IMR-90 (cell line): ENCODE results near the gene XPNPEP2. TPM values are rescaled to one million over a fixed set of nuclear protein-coding genes. Genes with fewer than 3 reads are reported as not detected.

Experiments used
- ATAC-seq: fragments of 200-7000 bp; cut with Tn5 transposase; 2 replicates; pipeline ENCODE4 v1.9.1; 2020; ENCODE audit warnings: low read depth, mild to moderate bottlenecking, moderate library complexity
- BruUV-seq: library from RNA; stranded (reverse); fragments of 400-500 nt; replicated peaks from 2 replicates; lab custom pipeline; 2021; lab: Mats Ljungman, UMichigan
- CTCF ChIA-PET: fragments of 300-600 bp; formaldehyde crosslinking; extraction: SDS; loops from one replicate; lab custom pipeline; 2021; ENCODE audit warnings: antibody characterized with exemption; lab: Yijun Ruan, JAX
- POLR2A ChIA-PET: fragments of 300-600 bp; sonication (Branson Sonifier 250); formaldehyde crosslinking; loops from one replicate; lab custom pipeline; 2022; ENCODE audit warnings: antibody characterized with exemption; ENCODE audit not compliant: unreplicated experiment; lab: Charles Lee
- DNase-seq: peaks from one replicate; pipeline ENCODE4 v3.0.0; 2013
- H2AFZ ChIP-seq: replicated peaks from 2 replicates; pipeline ENCODE3; 2013; ENCODE audit warnings: low read length, mild to moderate bottlenecking; ENCODE audit not compliant: poor library complexity
- H2AK5ac ChIP-seq: 2 replicates; pipeline ENCODE4 v1.6.1; 2013; ENCODE audit warnings: low read depth, low read length, inconsistent platforms
- H2AK9ac ChIP-seq: replicated peaks from 2 replicates; pipeline ENCODE3; 2013; ENCODE audit warnings: mild to moderate bottlenecking, low read depth, low read length, moderate library complexity; ENCODE audit not compliant: poor library complexity
- H2BK120ac ChIP-seq: 2 replicates; pipeline ENCODE4 v1.6.1; 2013; ENCODE audit warnings: low read depth, low read length, inconsistent platforms
- H2BK15ac ChIP-seq: 3 replicates; pipeline ENCODE4 v1.6.1; 2013; ENCODE audit warnings: low read depth, low read length, inconsistent platforms
- H2BK20ac ChIP-seq: 2 replicates; pipeline ENCODE4 v1.6.1; 2013; ENCODE audit warnings: low read depth, mild to moderate bottlenecking, inconsistent platforms, low read length, moderate library complexity
- H2BK5ac ChIP-seq: 2 replicates; pipeline ENCODE4 v1.6.1; 2013; ENCODE audit warnings: mild to moderate bottlenecking, low read depth, low read length, inconsistent platforms; ENCODE audit not compliant: poor library complexity, severe bottlenecking
- H3K14ac ChIP-seq: replicated peaks from 2 replicates; pipeline ENCODE4 v1.6.1; 2013; ENCODE audit warnings: low read depth, low read length, inconsistent platforms
- H3K18ac ChIP-seq: 2 replicates; pipeline ENCODE4 v1.6.1; 2013; ENCODE audit warnings: low read depth, low read length, control low read depth
- H3K23ac ChIP-seq: 2 replicates; pipeline ENCODE4 v1.6.1; 2013; ENCODE audit warnings: low read depth, low read length, inconsistent platforms
- H3K27ac ChIP-seq: 2 replicates; pipeline ENCODE4 v1.5.1; 2013; ENCODE audit warnings: mild to moderate bottlenecking, control low read depth, low read length; ENCODE audit not compliant: insufficient read depth
- H3K27me3 ChIP-seq: 2 replicates; pipeline ENCODE4 v1.6.1; 2013; ENCODE audit warnings: low read length; ENCODE audit not compliant: control insufficient read depth, insufficient read depth
- H3K36me3 ChIP-seq: 2 replicates; pipeline ENCODE4 v1.6.1; 2013; ENCODE audit warnings: low read length, mixed read lengths; ENCODE audit not compliant: control insufficient read depth, insufficient read depth
- H3K4ac ChIP-seq: 2 replicates; pipeline ENCODE4 v1.6.1; 2013; ENCODE audit warnings: low read depth, low read length, inconsistent platforms
- H3K4me1 ChIP-seq: 2 replicates; pipeline ENCODE4 v1.6.1; 2013; ENCODE audit warnings: low read length, mixed read lengths; ENCODE audit not compliant: control insufficient read depth, insufficient read depth
- H3K4me2 ChIP-seq: 2 replicates; pipeline ENCODE4 v1.6.1; 2013; ENCODE audit warnings: low read depth, mild to moderate bottlenecking, control low read depth, low read length, moderate library complexity
- H3K4me3 ChIP-seq: 2 replicates; pipeline ENCODE4 v1.5.1; 2013; ENCODE audit warnings: low read depth, mild to moderate bottlenecking, control low read depth, low read length, moderate library complexity; ENCODE audit not compliant: insufficient read depth
- H3K56ac ChIP-seq: 2 replicates; pipeline ENCODE4 v1.6.1; 2013; ENCODE audit warnings: low read length, inconsistent platforms; ENCODE audit not compliant: insufficient read depth; ENCODE audit errors: extremely low read depth
- H3K79me1 ChIP-seq, 2 experiments: 2 replicates each; pipeline ENCODE4 v1.6.1; 2013; ENCODE audit warnings: low read length in 2 of 2, inconsistent platforms in 1 of 2, low read depth in 1 of 2
- H3K9ac ChIP-seq: 2 replicates; pipeline ENCODE4 v1.6.1; 2013; ENCODE audit warnings: low read depth, low read length, control low read depth
- H3K9me1 ChIP-seq: 2 replicates; pipeline ENCODE4 v1.6.1; 2013; ENCODE audit warnings: low read length, inconsistent platforms; ENCODE audit not compliant: insufficient read depth
- H3K9me3 ChIP-seq: 2 replicates; pipeline ENCODE4 v1.6.1; 2013; ENCODE audit warnings: low read length; ENCODE audit not compliant: control insufficient read depth, insufficient read depth
- H4K20me1 ChIP-seq: 2 replicates; pipeline ENCODE4 v1.6.1; 2013; ENCODE audit warnings: low read length, inconsistent platforms; ENCODE audit not compliant: insufficient read depth
- H4K5ac ChIP-seq: 2 replicates; pipeline ENCODE4 v1.6.1; 2013; ENCODE audit warnings: mild to moderate bottlenecking, low read depth, low read length, control low read depth
- H4K8ac ChIP-seq, 2 experiments: 2 replicates each; pipeline ENCODE4 v1.6.1; 2013; ENCODE audit warnings: low read depth in 2 of 2, low read length in 2 of 2, control low read depth in 1 of 2, inconsistent platforms in 1 of 2
- H4K91ac ChIP-seq: 2 replicates; pipeline ENCODE4 v1.6.1; 2013; ENCODE audit warnings: low read depth, low read length, inconsistent platforms; ENCODE audit not compliant: insufficient read depth
- BHLHE40 ChIP-seq: fragments of 150-350 bp; IDR thresholded peaks from 2 replicates; pipeline ENCODE4 v1.6.1; 2016; ENCODE audit warnings: mild to moderate bottlenecking, low read depth, low read length
- CEBPB ChIP-seq: IDR thresholded peaks from 2 replicates; pipeline ENCODE4 v1.6.1; 2012; ENCODE audit warnings: low read depth, low read length, improper control_type of control experiment
- CHD1 ChIP-seq: IDR thresholded peaks from 2 replicates; pipeline ENCODE4 v1.6.1; 2012; ENCODE audit warnings: low read depth, low read length, improper control_type of control experiment
- FOS ChIP-seq: fragments of 150-350 bp; IDR thresholded peaks from 2 replicates; pipeline ENCODE4 v1.6.1; 2016; ENCODE audit warnings: low read depth, low read length
- MAFK ChIP-seq: IDR thresholded peaks from 2 replicates; pipeline ENCODE4 v1.6.1; 2012; ENCODE audit warnings: low read depth, low read length, improper control_type of control experiment
- MAZ ChIP-seq: IDR thresholded peaks from 2 replicates; pipeline ENCODE4 v1.6.1; 2012; ENCODE audit warnings: low read depth, mild to moderate bottlenecking, low read length, improper control_type of control experiment, moderate library complexity, borderline replicate concordance
- MXI1 ChIP-seq: IDR thresholded peaks from 2 replicates; pipeline ENCODE4 v1.6.1; 2012; ENCODE audit warnings: low read depth, mild to moderate bottlenecking, low read length, moderate library complexity, borderline replicate concordance
- NFE2L2 ChIP-seq: fragments of 150-350 bp; IDR thresholded peaks from 2 replicates; pipeline ENCODE4 v1.6.1; 2016; ENCODE audit warnings: low read depth, mild to moderate bottlenecking, low read length
- POLR2A ChIP-seq: IDR thresholded peaks from 2 replicates; pipeline ENCODE4 v1.6.1; 2012; ENCODE audit warnings: mild to moderate bottlenecking, low read depth, low read length
- RAD21 ChIP-seq: IDR thresholded peaks from 2 replicates; pipeline ENCODE4 v1.6.1; 2012; ENCODE audit warnings: low read length, improper control_type of control experiment
- RCOR1 ChIP-seq: IDR thresholded peaks from 2 replicates; pipeline ENCODE4 v1.6.1; 2012; ENCODE audit warnings: mild to moderate bottlenecking, low read length, improper control_type of control experiment; ENCODE audit not compliant: insufficient replicate concordance
- RFX5 ChIP-seq: IDR thresholded peaks from 2 replicates; pipeline ENCODE4 v1.8.0; 2012; ENCODE audit warnings: low read depth, mild to moderate bottlenecking, low read length, moderate library complexity
- SMC3 ChIP-seq: fragments of 150-350 bp; IDR thresholded peaks from 2 replicates; pipeline ENCODE4 v1.6.1; 2016; ENCODE audit warnings: low read depth, mild to moderate bottlenecking, antibody characterized with exemption, low read length, moderate library complexity
- USF2 ChIP-seq: fragments of 150-350 bp; IDR thresholded peaks from 2 replicates; pipeline ENCODE4 v1.6.1; 2017; ENCODE audit warnings: mild to moderate bottlenecking, antibody characterized with exemption, low read length, low read depth
- WGBS, 2 experiments: methylation state at CpG; one replicate each; pipeline versions ENCODE4 v1.1.5 to v1.1.7; 2013; ENCODE audit warnings: missing lambda C conversion rate in 2 of 2; ENCODE audit not compliant: insufficient read length in 1 of 2; ENCODE audit errors: extremely low coverage in 2 of 2; 5-methylcytosine and 5-hydroxymethylcytosine counted together
- dilution Hi-C: fragments of 300-500 bp; cut with HindIII; formaldehyde crosslinking; loops from one replicate; pipeline ENCODE4 v1.14.3; 2018; ENCODE audit warnings: low sequenced_read_pairs; ENCODE audit not compliant: unreplicated experiment
- in situ Hi-C: fragments of 300-500 bp; cut with MboI; formaldehyde crosslinking; loops from 3 replicates; pipeline ENCODE4 v1.14.3; 2019; ENCODE audit warnings: low sequenced_read_pairs, inconsistent platforms, mixed read lengths
- intact Hi-C: fragments of 100-400 bp; cut with micrococcal nuclease; formaldehyde crosslinking; loops from 2 replicates; pipeline ENCODE4 v1.10.0; 2022
- polyA plus RNA-seq, 3 experiments: library from polyadenylated mRNA; depleted of rRNA; stranded (reverse); fragments of >200 nt; gene quantifications; 2 replicates each; pipeline ENCODE4 v1.2.3, GENCODE V29; 2012; ENCODE audit warnings: low replicate concordance in 1 of 3
- total RNA-seq: library from RNA; depleted of rRNA; stranded (reverse); fragments of >200 nt; gene quantifications from 2 replicates; pipeline ENCODE4 v1.2.3, GENCODE V29; 2012
- TF ChIP-seq, protein P1 (sequence below): fragments of 150-350 bp; IDR thresholded peaks from 2 replicates; pipeline ENCODE4 v1.6.1; 2016; ENCODE audit warnings: low read depth, mild to moderate bottlenecking, low read length, moderate library complexity, borderline replicate concordance
- TF ChIP-seq, protein P2 (sequence below): conservative IDR thresholded peaks from 2 replicates; pipeline ENCODE4 v1.5.1; 2012; ENCODE audit warnings: mild to moderate bottlenecking, low read depth, low read length, improper control_type of control experiment

Gene XPNPEP2
- total and polyA plus RNA-seq, 2 of the 4 experiments (the other 2 are of a cell fraction) = under 0.01 to 0.07 TPM

DNA sequence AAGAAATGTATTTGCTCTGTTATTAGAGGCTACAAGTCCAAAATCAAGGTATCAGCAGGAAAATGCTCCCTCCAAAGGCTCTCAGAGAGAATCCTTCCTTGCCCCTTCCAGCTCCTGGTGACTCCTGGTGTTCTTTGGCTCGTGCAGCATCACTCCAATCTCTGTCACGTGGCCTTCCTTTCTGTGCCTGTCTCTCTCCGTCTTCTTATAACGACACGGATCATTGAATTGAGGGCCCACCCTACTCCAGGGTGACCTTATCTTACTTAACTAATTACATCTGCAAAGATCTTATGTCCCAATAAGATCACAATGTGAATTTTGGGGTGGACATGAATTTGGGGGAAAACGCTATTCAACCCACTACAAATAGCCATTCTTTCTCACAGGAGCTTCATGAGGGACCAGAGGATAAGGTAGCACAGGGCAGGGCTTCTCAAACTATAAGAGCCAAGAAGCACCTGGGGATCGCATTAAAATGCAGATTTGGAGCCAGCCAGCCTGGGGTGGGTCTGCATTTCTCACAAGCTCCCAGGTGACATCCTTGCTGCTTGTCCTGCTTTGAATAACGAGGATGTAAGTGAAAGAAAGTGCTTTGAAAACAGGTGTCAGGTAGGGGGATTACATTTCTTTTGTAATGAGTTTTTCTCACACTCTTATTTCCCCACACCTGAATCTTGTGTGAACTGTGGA is 42.2 kb upstream of the XPNPEP2 start:
- Histone ChIP-seq H2BK5ac (no peak overlapping the region), H3K23ac (no peak overlapping the region), H2AFZ (no peak overlapping the region), H2AK5ac (no peak overlapping the region), H2BK15ac (no peak overlapping the region), H2BK120ac (no peak overlapping the region), H4K91ac (no peak overlapping the region), H3K14ac (no peak overlapping the region), H3K9ac (no peak overlapping the region), H3K4me2 (no peak overlapping the region), H2BK20ac (no peak overlapping the region), H4K20me1 (no peaks in the 10 kb centered on the region), H3K18ac (no peak overlapping the region), H3K4me3 (no peak overlapping the region), H3K79me1 (no peaks in the 10 kb centered on the region), H3K4ac (no peak overlapping the region), H3K27me3 (peaks cover 23% of the 10 kb centered on the region), H3K36me3 (no peaks in the 10 kb centered on the region), H3K4me1 (no peaks in the 10 kb centered on the region), H3K27ac (no peak overlapping the region), H4K8ac (no peak overlapping the region), H3K9me1 (peaks cover 4% of the 10 kb centered on the region; the same call in 1 of the 2 replicates), H3K56ac (no peak overlapping the region), H3K9me3 (no peaks in the 10 kb centered on the region), H4K5ac (no peak overlapping the region), H2AK9ac (no peak overlapping the region)
- 29% methylated on average over 2 of the region's 8 CpGs; no CpG with 5 or more reads in 1 of the 2 experiments for WGBS, 2 experiments
- ChIA-PET POLR2A (no interaction called here), CTCF (no interaction called here)
- in situ Hi-C loops (no loop called here), dilution Hi-C loops (no loop called here), intact Hi-C loops (no loop called here)
- no peak for ATAC-seq
- no TSS peak for BruUV-seq
- no peak for DNase-seq
- TF ChIP-seq BHLHE40 (no peak), MXI1 (no peak), POLR2A (no peak), CHD1 (no peak), RAD21 (no peak), CEBPB (no peak), MAFK (no peak), USF2 (no peak), SMC3 (no peak), NFE2L2 (no peak), FOS (no peak), RCOR1 (no peak), RFX5 (no peak), MAZ (no peak)
- TF ChIP-seq, protein P1, sequence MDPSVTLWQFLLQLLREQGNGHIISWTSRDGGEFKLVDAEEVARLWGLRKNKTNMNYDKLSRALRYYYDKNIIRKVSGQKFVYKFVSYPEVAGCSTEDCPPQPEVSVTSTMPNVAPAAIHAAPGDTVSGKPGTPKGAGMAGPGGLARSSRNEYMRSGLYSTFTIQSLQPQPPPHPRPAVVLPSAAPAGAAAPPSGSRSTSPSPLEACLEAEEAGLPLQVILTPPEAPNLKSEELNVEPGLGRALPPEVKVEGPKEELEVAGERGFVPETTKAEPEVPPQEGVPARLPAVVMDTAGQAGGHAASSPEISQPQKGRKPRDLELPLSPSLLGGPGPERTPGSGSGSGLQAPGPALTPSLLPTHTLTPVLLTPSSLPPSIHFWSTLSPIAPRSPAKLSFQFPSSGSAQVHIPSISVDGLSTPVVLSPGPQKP = no peak
- TF ChIP-seq, protein P2, sequence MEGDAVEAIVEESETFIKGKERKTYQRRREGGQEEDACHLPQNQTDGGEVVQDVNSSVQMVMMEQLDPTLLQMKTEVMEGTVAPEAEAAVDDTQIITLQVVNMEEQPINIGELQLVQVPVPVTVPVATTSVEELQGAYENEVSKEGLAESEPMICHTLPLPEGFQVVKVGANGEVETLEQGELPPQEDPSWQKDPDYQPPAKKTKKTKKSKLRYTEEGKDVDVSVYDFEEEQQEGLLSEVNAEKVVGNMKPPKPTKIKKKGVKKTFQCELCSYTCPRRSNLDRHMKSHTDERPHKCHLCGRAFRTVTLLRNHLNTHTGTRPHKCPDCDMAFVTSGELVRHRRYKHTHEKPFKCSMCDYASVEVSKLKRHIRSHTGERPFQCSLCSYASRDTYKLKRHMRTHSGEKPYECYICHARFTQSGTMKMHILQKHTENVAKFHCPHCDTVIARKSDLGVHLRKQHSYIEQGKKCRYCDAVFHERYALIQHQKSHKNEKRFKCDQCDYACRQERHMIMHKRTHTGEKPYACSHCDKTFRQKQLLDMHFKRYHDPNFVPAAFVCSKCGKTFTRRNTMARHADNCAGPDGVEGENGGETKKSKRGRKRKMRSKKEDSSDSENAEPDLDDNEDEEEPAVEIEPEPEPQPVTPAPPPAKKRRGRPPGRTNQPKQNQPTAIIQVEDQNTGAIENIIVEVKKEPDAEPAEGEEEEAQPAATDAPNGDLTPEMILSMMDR = no peak
